HG02678 (cell line): ENCODE results near the gene ICA1L.
"Not testable (repeated sequence)": the region's sequence is repeated elsewhere in the genome, so short reads cannot be mapped to it uniquely, and the experiment has no call there.

Experiments
- ATAC-seq: cut with Tn5 transposase; IDR thresholded peaks from one replicate; pipeline ENCODE4 v1.9.1; 2021; ENCODE audit warnings: mild to moderate bottlenecking, moderate library complexity; ENCODE audit not compliant: unreplicated experiment

ICA1L gene

DNA sequence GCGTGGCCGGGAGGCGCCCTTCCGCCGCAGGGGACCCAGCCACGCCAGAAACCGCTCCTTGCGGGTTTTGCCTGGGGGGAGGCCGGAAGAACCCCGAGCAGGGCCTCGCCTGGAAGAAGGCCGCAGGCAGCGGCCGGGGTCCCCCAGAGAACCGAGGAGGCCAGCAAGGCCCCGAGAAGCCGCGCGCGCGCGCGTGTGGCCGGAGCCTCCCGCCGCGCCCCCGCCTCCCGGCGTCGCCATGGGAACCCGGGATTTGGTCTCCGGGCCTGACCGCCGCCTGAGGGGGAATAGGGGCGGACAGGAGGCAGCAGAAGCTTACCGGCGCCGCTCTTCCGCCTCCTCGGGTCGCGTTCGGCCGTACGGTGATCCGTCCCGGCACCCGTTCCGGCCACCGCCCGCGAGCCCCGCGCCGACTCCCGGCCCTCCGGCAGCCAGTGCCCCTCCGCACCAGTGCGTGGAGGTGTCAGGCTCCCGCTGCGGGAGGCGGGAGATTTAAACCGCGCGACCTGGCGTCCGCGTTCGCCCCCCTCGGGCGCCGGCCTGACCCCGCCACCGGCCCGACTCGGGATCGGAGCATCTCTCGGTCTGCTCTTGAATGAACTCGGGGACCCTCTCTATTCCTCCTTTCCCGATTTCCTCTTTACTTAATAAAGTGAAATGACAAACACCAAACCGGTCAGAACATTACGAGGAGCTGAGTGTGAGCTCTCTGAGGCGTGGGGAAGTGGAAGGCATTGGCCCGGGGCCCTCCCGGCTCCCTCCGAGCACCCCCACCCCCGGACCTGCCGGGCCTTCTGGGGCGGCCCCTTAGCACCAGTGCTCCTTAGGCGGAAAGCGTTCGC lies at the start of gene ICA1L:
TSS of gene ICA1L (minus strand) at position 467 of the 842 bp plus-strand sequence. CDS start 42,757 bp downstream, outside the sequence.
- peak; percentile 53 for ATAC-seq

DNA sequence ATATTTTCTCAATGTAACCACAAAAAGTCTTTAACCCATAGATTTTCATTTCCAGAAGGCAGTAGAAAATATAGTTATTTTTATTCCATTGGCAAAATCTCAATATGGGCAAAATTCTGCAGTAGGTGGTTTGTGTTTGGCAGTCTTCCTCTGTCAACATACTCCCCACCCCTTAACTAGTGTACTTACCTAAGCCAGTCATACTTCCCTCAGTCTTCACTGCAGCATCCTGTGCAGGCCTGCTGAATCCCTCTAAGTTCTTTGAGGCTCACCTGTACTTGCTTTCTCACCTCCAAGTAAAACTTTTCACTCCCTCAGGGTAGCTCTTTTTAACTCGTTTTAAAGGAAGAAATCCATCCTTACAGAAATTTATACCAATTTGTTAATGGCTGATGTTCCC lies 47.3 kb upstream of the ICA1L start:
- ATAC-seq: no peak

DNA sequence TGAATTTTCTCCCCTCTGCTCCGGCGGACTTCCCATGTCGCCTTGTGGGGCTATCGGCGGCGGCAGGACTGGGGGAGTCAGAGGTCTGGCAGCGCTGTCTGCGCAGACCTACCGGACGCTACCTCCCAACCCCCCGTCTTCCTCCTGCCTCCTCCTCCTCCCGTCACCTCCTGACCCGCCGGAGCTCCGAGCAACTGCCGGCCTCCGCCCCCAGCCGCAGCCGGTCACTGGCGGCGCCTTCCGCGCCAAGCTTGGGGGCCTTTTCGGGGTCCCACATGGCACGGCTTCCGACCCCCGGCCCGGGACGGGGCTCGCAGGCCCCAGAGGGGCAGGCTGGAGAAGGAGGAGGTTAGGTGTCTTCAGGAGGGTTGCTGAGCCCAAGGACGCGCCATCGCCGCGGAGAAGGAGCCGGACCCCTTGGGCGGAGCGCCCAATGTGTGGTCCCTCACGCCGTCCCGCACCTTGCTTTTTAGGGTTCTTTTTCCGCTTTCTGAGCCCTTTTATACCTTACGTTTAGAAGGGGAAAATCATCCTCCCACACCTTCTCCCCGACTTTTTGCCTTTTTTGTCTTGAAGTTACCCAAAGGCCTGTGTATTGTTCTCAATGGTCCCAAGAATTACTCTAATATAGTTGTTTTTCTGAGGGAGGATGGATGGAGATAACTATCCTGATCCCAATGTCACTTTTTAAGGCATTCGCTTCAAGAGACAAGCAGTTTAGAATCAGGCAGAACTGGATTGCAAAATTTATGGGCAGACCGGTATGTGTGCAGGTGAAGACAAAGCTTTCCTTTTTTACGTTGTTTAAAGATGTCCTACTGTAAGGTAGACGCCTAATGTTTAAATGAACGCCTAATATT lies 41.0 kb upstream of the ICA1L start:
- ATAC-seq: peak; percentile 67

DNA sequence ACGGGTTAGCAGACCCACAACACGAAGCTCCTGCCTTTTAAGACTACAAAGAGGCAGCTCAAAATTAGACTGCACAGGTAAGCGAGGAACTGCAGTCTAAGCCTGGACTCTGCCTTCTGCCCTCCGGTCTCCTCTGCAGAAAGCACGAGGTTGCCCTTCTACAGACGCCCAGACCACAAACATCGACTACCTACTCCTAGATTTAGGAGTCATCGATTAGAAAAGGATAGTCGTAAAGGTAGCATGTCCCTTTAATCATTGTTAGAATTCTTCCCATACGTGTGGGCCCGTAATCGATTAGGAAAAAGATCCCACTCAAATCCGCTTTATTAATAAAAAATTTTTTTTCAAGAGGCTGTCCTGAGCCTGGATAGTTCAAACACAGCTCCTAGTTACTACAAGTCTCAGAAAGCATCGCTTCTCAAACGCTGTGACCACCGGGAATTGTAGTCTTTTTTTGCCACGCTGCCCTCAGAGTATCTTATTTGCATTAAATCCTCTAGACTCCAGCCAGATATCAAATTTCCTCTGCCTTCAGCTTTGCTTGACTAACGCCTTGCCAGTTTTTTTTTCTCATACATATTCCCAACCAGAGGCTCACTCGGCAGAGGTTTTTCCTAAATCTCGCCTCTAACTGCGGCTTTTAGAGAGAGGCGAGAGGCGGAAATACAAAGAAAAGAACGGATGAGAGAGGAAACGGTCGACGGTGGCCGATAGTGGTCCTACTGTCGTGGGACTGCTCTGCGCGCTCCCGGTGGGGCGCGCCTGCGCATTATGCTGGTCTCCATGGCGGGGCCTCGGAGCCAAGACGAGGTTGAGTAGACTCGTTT lies 40.2 kb upstream of the ICA1L start, which contains the start of the genes CARF and WDR12:
TSS of gene CARF (plus strand) at position 764 of the 830 bp plus-strand sequence. CDS start 29,628 bp downstream, outside the sequence.
TSS of gene WDR12 (minus strand) at position 162 of the 830 bp plus-strand sequence. CDS start 197 bp downstream, outside the sequence.
- ATAC-seq: peak; percentile 71

DNA sequence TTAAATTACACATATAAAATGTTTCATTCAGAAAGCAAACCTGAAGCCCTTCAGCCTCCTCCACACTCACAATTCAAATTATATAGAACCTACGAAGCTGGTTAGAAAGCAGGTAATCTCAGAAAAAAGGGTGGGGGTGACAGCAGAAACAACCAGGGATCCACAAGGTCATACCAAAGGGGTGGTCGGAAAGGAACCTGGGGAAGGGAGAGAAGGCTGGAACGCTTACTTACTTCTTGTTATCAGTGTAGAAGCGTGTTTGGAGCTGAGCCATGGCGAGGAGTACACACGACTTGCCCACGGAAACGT lies 39.6 kb upstream of the ICA1L start:
- peak; percentile 9 for ATAC-seq

DNA sequence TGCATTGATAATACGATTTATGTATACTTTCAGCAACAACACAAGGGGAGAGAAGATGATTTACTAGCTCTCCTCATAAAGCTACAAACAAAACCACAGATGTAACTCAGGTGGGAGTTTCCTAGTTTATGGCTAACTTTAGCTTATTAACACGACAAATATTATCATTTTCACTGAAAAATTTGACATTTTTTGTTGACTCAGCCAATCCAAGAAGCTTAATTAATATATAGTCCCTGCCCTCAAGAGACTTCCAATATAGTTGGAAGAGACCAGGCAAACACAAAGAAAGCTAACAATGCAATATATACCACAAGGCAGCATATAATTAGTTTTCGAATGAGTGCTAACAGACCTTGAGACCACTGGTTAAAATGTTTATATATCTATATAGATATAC lies 39.1 kb upstream of the ICA1L start:
- ATAC-seq: no peak

DNA sequence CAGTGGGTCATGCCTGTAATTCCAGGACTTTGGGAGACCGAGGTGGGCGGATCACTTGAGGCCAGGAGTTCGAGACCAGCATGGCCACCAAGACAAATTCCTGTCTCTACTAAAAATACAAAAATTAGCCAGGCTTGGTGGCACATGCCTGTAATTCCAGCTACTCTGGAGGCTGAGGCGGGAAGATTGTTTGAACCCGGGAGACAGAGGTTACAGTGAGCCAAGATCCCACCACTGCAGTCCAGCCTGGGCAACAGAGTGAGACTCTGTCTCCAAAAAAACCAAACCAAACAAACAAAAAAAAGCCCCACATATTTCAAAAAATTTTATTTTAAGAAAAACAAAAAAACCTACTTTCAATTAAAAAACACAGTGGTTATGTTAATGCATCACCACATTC lies 38.7 kb upstream of the ICA1L start:
- ATAC-seq: not testable (repeated sequence)

DNA sequence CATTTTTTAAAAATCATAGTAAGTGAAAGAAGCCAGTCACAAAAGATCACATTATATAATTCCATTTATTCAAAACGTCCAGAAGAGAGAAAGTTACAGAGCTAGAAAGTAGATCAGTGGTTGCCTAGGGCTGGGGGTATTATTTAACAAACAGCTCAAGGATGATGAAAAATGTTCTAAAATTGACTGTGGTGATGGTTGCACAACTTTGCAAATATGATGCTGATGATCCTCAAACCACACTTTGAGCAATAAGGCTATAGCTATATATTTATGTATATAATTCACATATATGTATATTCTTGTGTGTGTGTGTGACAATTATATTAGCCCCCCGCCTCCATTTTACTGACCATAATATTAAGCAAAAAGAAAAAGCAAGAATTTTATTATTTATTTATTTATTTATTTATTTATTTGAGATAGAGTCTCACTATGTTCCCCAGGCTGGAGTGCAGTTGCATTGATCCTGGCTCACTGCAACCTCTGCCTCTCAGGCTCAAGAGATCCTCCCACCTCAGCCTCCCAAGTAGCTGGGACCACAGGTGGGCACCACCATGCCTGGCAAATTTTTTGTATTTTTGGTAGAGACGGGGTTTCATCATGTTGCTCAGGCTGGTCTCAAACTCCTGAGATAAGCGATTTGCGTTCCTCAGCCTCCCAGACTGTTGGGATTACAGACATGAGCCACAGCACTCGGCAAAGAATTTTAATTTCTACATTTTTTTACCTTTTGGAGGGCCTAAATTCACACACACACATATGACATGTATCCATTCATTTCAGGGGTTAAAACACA lies 38.0 kb upstream of the ICA1L start:
- ATAC-seq: no peak

DNA sequence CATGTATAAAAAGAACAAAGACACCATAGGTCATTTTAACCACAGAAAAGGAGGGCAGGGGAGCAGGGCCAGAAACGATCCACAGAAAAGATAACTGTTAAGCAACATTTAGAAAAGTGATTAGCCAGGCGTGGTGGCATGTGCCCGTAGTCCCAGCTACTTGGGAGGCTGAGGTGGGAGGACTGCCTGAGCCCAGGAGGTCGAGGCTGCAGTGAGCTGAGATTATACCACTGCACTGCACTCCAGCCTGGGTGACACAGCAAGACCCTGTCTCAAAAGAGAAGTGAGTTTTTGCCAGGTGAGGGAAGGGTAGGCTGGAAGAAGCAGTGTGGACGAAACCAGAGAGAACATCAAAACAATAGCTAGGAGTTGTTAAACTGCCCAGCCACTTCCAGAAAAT lies 36.6 kb upstream of the ICA1L start:
- ATAC-seq: no peak

DNA sequence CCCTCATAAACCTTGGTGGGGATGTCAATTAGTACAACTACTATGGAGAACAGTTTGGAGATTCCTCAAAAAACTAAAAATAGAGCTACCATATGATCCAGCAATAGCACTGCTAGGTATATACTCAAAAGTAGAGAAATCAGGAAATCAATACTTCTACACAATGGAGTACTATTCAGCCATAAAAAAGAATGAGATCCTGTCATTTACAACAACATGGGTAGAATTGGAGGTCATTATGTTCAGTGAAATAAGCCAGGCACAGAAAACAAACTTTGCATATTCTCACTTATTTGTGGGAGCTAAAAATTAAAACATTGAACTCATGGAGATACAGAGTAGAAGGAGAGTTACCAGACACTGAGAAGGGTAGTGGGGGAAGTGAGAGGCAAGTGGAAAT lies 33.9 kb upstream of the ICA1L start:
- not testable (repeated sequence) for ATAC-seq

DNA sequence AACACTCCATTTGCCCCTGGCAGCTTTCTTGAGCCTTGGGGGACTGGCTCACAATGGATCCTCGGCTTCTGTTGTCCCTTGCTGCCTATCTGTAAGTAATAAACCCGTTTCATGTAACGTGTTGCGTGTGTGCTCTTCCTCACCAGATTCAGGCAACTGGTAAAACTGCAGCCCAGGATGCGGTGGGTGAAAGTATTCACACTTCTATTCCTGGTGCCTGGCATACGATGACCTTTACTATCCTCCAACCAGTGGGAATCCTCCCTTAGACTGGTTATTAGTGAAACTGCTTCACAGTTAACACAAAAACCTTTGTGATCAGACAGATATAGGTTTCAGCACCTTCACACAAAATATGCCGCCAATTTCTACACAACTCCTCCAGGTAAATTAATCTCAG lies 13.6 kb upstream of the ICA1L start:
- ATAC-seq: no peak

DNA sequence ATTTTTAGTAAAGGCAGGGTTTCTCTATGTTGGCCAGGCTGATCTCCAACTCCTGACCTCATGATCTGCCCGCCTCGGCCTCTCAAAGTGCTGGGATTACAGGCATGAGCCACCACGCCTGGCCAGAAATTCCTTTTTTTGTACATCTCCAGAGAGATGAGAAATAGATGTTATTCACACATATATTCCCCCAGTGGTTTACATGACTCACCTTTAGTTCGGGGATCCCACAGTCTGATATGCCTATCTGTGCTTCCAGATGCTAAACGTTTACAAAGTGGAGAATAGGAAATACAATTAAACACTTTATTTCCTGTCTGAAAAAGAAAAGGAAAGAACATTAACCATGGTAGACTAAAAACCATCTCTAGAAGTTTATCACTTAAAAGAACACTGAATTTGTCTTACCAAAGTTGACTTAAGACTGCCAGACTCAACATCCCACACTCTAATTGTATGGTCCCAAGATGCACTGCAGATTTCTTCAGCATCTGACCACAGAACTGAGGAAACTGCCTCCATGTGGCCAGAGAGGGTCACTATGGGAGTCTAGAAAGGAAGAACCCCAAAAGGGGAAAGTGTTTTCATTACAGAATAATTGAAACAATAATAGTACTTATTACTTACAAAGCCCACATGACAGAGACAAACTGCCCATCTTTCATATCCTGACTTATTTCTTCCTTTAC lies 12.6 kb upstream of the ICA1L start:
- no peak for ATAC-seq

DNA sequence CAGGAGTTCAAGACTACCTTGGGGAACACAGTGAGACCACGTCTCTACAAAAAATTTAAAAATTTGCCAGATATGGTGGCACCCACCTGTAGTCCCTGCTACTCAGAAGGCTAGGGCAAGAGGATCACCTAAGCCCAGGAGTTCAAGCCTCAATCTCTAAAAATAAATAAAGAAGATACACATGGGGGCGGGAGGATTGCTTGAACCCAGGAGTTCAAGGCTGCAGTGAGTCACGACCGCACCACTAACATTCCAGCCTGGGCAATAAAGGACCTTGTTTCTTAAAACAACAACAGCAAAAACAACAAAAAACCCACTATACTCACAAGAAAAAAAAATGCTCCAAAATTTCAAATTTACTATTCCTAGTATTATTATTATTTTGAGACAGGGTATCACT lies 10.0 kb upstream of the ICA1L start:
- ATAC-seq: no peak

DNA sequence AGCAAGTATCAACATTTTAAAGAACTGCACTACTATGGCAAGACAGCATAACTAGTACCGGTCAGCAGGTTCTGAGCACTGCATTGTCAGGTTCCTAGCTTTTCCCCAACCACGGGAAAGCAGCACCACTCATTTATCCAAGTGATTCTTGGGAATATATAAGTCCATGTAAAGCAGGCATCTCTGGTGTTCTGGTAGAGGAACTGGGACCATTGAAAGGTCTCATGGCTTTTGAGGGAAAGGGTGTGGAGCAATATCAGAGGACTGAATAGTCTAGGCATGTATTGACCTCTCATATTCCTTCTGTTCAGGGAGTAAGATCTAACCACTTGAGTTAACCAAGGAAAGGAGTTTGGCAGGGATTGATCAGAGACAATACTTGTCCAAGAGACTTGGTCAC lies 6.1 kb upstream of the ICA1L start:
- no peak for ATAC-seq

DNA sequence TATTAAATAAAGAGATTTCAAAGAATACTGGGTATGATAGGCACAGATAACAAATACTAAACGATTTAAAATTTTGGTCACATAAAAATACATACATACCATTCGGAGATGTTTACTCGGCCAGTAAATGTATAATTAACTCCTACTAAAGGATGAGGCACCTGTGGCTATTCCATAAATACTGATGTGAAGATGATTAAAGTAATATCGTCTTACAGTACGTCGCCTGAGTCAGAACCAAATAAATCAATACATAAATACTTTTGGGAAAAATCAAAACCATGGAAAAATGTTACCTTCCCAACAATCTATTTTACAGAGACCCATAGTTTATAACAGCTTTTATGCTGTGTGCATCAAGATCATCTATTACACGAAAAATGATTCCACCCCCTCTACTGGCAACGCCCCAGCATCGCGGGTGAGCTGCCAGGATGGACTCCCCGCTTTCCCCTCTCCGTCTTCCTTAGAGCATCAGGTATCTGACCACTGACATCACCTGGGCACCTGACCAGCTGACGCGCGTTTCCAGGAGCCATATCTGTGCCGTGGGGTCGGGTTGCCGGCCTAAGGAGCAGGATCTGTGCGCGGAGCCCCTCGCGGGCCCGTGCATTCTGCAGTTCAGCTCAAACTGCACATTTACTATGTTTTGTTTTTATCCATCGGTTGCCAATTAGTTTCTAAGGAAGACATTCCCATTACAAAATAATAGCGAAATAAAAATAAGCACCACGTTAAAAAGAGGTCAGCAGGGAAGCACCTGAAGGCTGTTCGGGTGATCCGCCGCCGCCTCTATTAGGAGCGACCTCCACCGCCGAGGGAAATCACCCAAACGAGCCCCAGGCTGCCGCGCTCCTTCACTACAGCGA lies 901 bp downstream of the ICA1L start:
- ATAC-seq: peak; percentile 75

DNA sequence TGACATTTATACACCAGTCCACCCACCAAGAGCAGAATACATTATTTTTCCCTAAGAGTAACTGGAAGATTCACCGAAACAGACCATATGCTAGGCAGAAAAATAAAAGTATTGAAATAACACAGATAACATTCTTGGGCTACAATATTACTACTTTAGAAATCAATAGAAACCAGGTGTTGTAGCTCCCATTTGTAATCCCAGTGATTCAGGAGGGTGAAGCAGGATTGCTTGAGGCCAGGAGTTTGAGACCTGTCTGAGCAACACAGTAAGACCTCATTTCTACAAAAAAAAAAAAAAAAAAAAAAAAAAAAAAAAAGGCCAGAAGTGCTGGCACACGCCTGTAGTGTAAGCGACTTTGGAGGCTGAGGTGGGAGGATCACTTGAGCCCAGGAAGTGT lies 9.6 kb downstream of the ICA1L start:
- ATAC-seq: no peak

DNA sequence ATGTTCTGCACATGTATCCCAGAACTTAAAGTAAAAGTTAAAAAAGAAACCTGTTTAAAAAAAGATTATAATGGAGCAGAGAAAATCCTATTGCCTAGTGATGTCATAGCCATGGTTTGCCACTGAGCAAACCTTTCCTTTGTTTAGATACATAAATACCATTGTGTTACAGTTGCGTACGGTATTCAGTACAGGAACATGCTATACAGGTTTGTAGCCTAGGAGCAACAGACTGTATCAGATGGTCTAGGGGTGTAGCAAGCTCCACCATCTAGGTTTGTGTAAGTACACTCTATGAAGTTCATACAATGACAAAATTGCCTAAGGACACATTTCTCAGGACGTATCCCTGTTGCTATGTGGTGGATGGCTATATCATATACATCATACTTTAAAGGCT lies 13.0 kb downstream of the ICA1L start:
- ATAC-seq: no peak

DNA sequence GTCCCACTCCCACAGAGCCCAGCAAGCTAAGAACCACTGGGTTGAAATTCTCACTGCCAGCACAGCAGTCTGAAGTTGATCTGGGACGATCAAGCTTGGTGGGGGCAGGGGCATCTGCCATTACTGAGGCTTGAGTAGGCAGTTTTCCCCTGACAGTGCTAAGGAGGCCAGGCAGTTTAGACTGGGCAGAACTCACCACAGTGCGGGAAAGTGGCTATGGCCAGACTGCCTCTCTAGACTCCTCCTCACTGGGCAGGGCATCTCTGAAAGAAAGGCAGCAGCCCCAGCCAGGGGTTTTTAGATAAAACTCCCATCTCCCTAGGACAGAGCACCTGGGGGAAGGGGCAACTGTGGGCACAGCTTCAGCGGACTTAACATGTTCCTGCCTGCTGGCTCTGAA lies 22.2 kb downstream of the ICA1L start:
- not testable (repeated sequence) for ATAC-seq

DNA sequence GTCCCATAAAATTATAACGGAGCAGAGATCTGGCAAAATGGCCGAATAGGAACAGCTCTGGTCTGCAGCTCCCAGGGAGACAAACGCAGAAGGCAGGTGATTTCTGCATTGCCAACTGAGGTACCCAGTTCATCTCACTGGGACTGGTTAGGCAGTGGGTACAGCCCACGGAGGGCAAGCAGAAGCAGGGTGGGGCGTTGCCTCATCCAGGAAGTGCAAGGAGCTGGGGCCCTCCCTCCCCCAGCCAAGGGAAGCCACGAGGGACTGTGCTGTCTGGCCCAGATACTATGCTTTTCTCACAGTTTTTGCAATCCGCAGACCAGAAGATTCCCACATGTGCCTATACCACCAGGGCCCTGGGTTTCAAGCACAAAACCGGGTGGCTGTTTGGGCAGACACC lies 22.8 kb downstream of the ICA1L start:
- ATAC-seq: no peak
